ENCODE data around the gene PITPNM3.

PITPNM3 gene

GRCh38 chr17:6473128-6473767 lies 83.1 kb downstream of the PITPNM3 start:
- WGBS (ENCODE audit: insufficient coverage, insufficient read length): no CpG with 5 or more reads among the region's 14 CpGs

GRCh38 chr17:6472517-6472916 lies 83.8 kb downstream of the PITPNM3 start:
- no peak for DNase-seq (ENCODE audit: low read depth, low spot score)
- WGBS (ENCODE audit: insufficient coverage, insufficient read length): no CpG with 5 or more reads among the region's 10 CpGs
- no peaks in the 10 kb centered on the region; the same call in 1 of the 2 replicates for H3K4me1 ChIP-seq (ENCODE audit: control insufficient read depth, insufficient read depth, low read length)

More at GRCh38 chr17:6473128-6473767, 83.1 kb downstream of the PITPNM3 start:
- no peaks in the 10 kb centered on the region; the same call in 1 of the 2 replicates for H3K4me1 ChIP-seq (ENCODE audit: control insufficient read depth, insufficient read depth, low read length)
- H3K27me3 ChIP-seq (ENCODE audit: control insufficient read depth, insufficient read depth, low read length): no peaks in the 10 kb centered on the region
- no peaks in the 10 kb centered on the region; the same call in 1 of the 2 replicates for H3K36me3 ChIP-seq (ENCODE audit: control insufficient read depth, insufficient read depth, low read length)
- DNase-seq (ENCODE audit: low read depth, low spot score): no peak
- no peak overlapping the region for H3K27ac ChIP-seq (ENCODE audit: low read length)
- no peaks in the 10 kb centered on the region for H3K9me3 ChIP-seq (ENCODE audit: control insufficient read depth, insufficient read depth, low read length)
- no peak overlapping the region for H3K4me3 ChIP-seq (ENCODE audit: low read length)

GRCh38 chr17:6471531-6472465 lies 84.6 kb downstream of the PITPNM3 start:
- no peak overlapping the region for H3K27ac ChIP-seq (ENCODE audit: low read length)

More at GRCh38 chr17:6472517-6472916, 83.8 kb downstream of the PITPNM3 start:
- H3K36me3 ChIP-seq (ENCODE audit: control insufficient read depth, insufficient read depth, low read length): no peaks in the 10 kb centered on the region; the same call in 1 of the 2 replicates
- no peak overlapping the region for H3K4me3 ChIP-seq (ENCODE audit: low read length)
- H3K27ac ChIP-seq (ENCODE audit: low read length): no peak overlapping the region
- H3K27me3 ChIP-seq (ENCODE audit: control insufficient read depth, insufficient read depth, low read length): no peaks in the 10 kb centered on the region
- no peaks in the 10 kb centered on the region for H3K9me3 ChIP-seq (ENCODE audit: control insufficient read depth, insufficient read depth, low read length)

GRCh38 chr17:6470751-6471521 lies 85.4 kb downstream of the PITPNM3 start:
- no CpG with 5 or more reads among the region's 17 CpGs for WGBS (ENCODE audit: insufficient coverage, insufficient read length)
- H3K4me1 ChIP-seq (ENCODE audit: control insufficient read depth, insufficient read depth, low read length): no peaks in the 10 kb centered on the region; the same call in 1 of the 2 replicates
- no peak overlapping the region for H3K4me3 ChIP-seq (ENCODE audit: low read length)
- no peak for DNase-seq (ENCODE audit: low read depth, low spot score)
- H3K27ac ChIP-seq (ENCODE audit: low read length): no peak overlapping the region
- no peaks in the 10 kb centered on the region; the same call in 1 of the 2 replicates for H3K36me3 ChIP-seq (ENCODE audit: control insufficient read depth, insufficient read depth, low read length)
- no peaks in the 10 kb centered on the region for H3K9me3 ChIP-seq (ENCODE audit: control insufficient read depth, insufficient read depth, low read length)
- H3K27me3 ChIP-seq (ENCODE audit: control insufficient read depth, insufficient read depth, low read length): no peaks in the 10 kb centered on the region

More at GRCh38 chr17:6471531-6472465, 84.6 kb downstream of the PITPNM3 start:
- Histone ChIP-seq H3K36me3 (ENCODE audit: control insufficient read depth, insufficient read depth, low read length) (no peaks in the 10 kb centered on the region; the same call in 1 of the 2 replicates), H3K27me3 (ENCODE audit: control insufficient read depth, insufficient read depth, low read length) (no peaks in the 10 kb centered on the region), H3K4me1 (ENCODE audit: control insufficient read depth, insufficient read depth, low read length) (no peaks in the 10 kb centered on the region; the same call in 1 of the 2 replicates), H3K4me3 (ENCODE audit: low read length) (no peak overlapping the region), H3K9me3 (ENCODE audit: control insufficient read depth, insufficient read depth, low read length) (no peaks in the 10 kb centered on the region)
- DNase-seq (ENCODE audit: low read depth, low spot score): no peak
- no CpG with 5 or more reads among the region's 19 CpGs for WGBS (ENCODE audit: insufficient coverage, insufficient read length)

GRCh38 chr17:6470146-6470718 lies 86.1 kb downstream of the PITPNM3 start:
- WGBS (ENCODE audit: insufficient coverage, insufficient read length): no CpG with 5 or more reads among the region's 24 CpGs
- Histone ChIP-seq H3K27ac (ENCODE audit: low read length) (no peak overlapping the region), H3K9me3 (ENCODE audit: control insufficient read depth, insufficient read depth, low read length) (no peaks in the 10 kb centered on the region), H3K4me1 (ENCODE audit: control insufficient read depth, insufficient read depth, low read length) (no peaks in the 10 kb centered on the region; the same call in 1 of the 2 replicates), H3K27me3 (ENCODE audit: control insufficient read depth, insufficient read depth, low read length) (no peaks in the 10 kb centered on the region), H3K4me3 (ENCODE audit: low read length) (no peak overlapping the region), H3K36me3 (ENCODE audit: control insufficient read depth, insufficient read depth, low read length) (no peaks in the 10 kb centered on the region; the same call in 1 of the 2 replicates)
- DNase-seq (ENCODE audit: low read depth, low spot score): no peak

GRCh38 chr17:6468051-6468790 lies 88.1 kb downstream of the PITPNM3 start:
- no peaks in the 10 kb centered on the region; the same call in 1 of the 2 replicates for H3K4me1 ChIP-seq (ENCODE audit: control insufficient read depth, insufficient read depth, low read length)
- no CpG with 5 or more reads among the region's 23 CpGs for WGBS (ENCODE audit: insufficient coverage, insufficient read length)
- H3K27me3 ChIP-seq (ENCODE audit: control insufficient read depth, insufficient read depth, low read length): no peaks in the 10 kb centered on the region
- no peak overlapping the region for H3K27ac ChIP-seq (ENCODE audit: low read length)
- no peaks in the 10 kb centered on the region for H3K9me3 ChIP-seq (ENCODE audit: control insufficient read depth, insufficient read depth, low read length)
- no peak overlapping the region for H3K4me3 ChIP-seq (ENCODE audit: low read length)
- H3K36me3 ChIP-seq (ENCODE audit: control insufficient read depth, insufficient read depth, low read length): no peaks in the 10 kb centered on the region; the same call in 1 of the 2 replicates
- DNase-seq (ENCODE audit: low read depth, low spot score): no peak

- Histone ChIP-seq H3K36me3 (ENCODE audit: control insufficient read depth, insufficient read depth, low read length) (no peaks in the 10 kb centered on the region; the same call in 1 of the 2 replicates), H3K4me3 (ENCODE audit: low read length) (no peak overlapping the region), H3K27ac (ENCODE audit: low read length) (no peak overlapping the region), H3K4me1 (ENCODE audit: control insufficient read depth, insufficient read depth, low read length) (no peaks in the 10 kb centered on the region; the same call in 1 of the 2 replicates), H3K27me3 (ENCODE audit: control insufficient read depth, insufficient read depth, low read length) (no peaks in the 10 kb centered on the region), H3K9me3 (ENCODE audit: control insufficient read depth, insufficient read depth, low read length) (no peaks in the 10 kb centered on the region)
- no peak for DNase-seq (ENCODE audit: low read depth, low spot score)
- no CpG with 5 or more reads among the region's 1 CpG for WGBS (ENCODE audit: insufficient coverage, insufficient read length)
Measured at GRCh38 chr17:6467567-6467966, 88.8 kb downstream of the PITPNM3 start.

- Histone ChIP-seq H3K36me3 (ENCODE audit: control insufficient read depth, insufficient read depth, low read length) (no peaks in the 10 kb centered on the region; the same call in 1 of the 2 replicates), H3K27me3 (ENCODE audit: control insufficient read depth, insufficient read depth, low read length) (no peaks in the 10 kb centered on the region), H3K4me1 (ENCODE audit: control insufficient read depth, insufficient read depth, low read length) (peaks cover 8% of the 10 kb centered on the region; the same call in 1 of the 2 replicates), H3K27ac (ENCODE audit: low read length) (no peak overlapping the region), H3K9me3 (ENCODE audit: control insufficient read depth, insufficient read depth, low read length) (no peaks in the 10 kb centered on the region), H3K4me3 (ENCODE audit: low read length) (no peak overlapping the region)
- WGBS (ENCODE audit: insufficient coverage, insufficient read length): no CpG with 5 or more reads among the region's 19 CpGs
- no peak for DNase-seq (ENCODE audit: low read depth, low spot score)
Measured at GRCh38 chr17:6465206-6466003, 91.0 kb downstream of the PITPNM3 start.

All from iPS DF 6.9 (cell line).